ENCODE data around the gene INSC. TPM values are rescaled to one million over a fixed set of nuclear protein-coding genes. Genes with fewer than 3 reads are reported as not detected.

INSC gene
- total RNA-seq, 1 experiment from 2014 or later: 0.17 TPM

DNA sequence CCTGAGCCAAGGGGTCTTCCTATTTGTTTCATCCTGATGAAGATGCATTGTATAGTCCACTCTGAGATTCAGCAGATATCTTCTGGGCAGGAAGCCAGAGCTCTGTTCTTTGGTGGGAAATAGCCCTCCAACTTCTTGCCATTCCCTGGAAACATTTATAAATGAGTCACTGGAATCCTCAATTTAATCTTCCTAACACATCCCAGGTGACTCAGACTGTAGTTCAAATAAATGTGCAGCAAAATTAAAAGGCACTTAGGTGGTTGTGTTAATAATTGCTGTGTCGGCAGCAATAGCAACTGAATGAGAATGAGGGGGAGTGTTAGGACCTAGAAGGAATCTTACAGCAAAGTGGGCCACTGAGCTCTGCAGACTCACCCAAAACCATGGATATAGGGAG lies 108.6 kb downstream of the INSC start (continued):
- TF ChIP-seq, protein P1, sequence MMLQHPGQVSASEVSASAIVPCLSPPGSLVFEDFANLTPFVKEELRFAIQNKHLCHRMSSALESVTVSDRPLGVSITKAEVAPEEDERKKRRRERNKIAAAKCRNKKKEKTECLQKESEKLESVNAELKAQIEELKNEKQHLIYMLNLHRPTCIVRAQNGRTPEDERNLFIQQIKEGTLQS (IDR thresholded peaks at IDR 0.05): no peak
- no peak for TF ChIP-seq POLR2AphosphoS5 (IDR thresholded peaks at IDR 0.05; ENCODE audit: low read depth, low read length)
- no peak for TF ChIP-seq CEBPB (IDR thresholded peaks at IDR 0.05; ENCODE audit: low read depth)
- no peak for TF ChIP-seq FOSL1 (IDR thresholded peaks at IDR 0.05; ENCODE audit: low read depth)
- TF ChIP-seq ELF1 (IDR thresholded peaks at IDR 0.05; ENCODE audit: borderline replicate concordance, low read depth): no peak
- no peak for TF ChIP-seq EGR1 (IDR thresholded peaks at IDR 0.05; ENCODE audit: low read depth)

DNA sequence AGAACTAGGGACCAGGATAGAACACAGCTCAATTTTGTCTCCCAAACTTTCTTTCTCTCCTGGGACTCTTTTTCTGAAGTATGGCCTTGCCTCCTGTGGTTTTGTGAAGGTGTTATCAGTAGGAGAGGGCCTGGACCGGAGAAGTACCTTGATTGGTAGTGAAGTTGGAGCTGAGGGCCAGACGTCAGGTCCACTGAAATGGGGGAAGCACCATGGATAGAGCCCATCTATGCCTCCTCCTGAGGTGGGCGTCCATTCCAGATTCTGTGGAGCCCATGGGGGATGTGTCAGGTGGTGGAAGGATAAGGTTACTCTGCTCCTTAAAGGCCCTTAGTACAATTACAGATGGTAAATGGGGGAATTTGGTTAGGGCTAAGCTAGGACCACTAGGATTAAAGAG lies 109.7 kb downstream of the INSC start:
- no peaks in the 10 kb centered on the region for H4K20me1 ChIP-seq (ENCODE audit: insufficient read depth)
- BruUV-seq (replicated peaks): no TSS peak
- RAD21 ChIA-PET (ENCODE audit: low non-redundant PET in 1 of 2, low total read pairs in 2 of 2, uncharacterized antibody in 2 of 2, unreplicated experiment in 2 of 2): no interaction called here
- H3K79me2 ChIP-seq (ENCODE audit: insufficient read depth, low read length): no peaks in the 10 kb centered on the region
- POLR2A ChIA-PET: no interaction called here
- no peak overlapping the region for H3K4me2 ChIP-seq (ENCODE audit: low read length)
- H3K9me2 ChIP-seq (ENCODE audit: insufficient read depth): no peaks in the 10 kb centered on the region
- H3K9me3 ChIP-seq (ENCODE audit: control insufficient read depth in 1 of 2, insufficient read depth in 1 of 2, low read depth in 1 of 2, low read length in 2 of 2): no peaks in the 10 kb centered on the region
- DNase-seq (ENCODE audit: low read depth, low spot score): no peak
- intact Hi-C loops (cut with micrococcal nuclease): no loop called here
- H2AFZ ChIP-seq (ENCODE audit: low read depth, low read length, poor library complexity, severe bottlenecking): no peak overlapping the region
- H3K4me1 ChIP-seq (ENCODE audit: control insufficient read depth in 1 of 2, insufficient read depth in 2 of 2, low read length in 2 of 2): 0 out of 4 replicates have a peak, but pooled peaks cover 0 to 2% of the 10 kb centered on the region in 2 experiments
- no peak for TF ChIP-seq CBX3 (IDR thresholded peaks at IDR 0.05; ENCODE audit: low read depth)
- no peak for TF ChIP-seq FOSL1 (IDR thresholded peaks at IDR 0.05; ENCODE audit: low read depth)
- TF ChIP-seq ZFX (IDR thresholded peaks at IDR 0.05): no peak
- TF ChIP-seq EGR1 (IDR thresholded peaks at IDR 0.05; ENCODE audit: low read depth): no peak
- TF ChIP-seq ZNF274 (IDR thresholded peaks at IDR 0.05; ENCODE audit: low read depth, low read length): no peak
- no peak for TF ChIP-seq EZH2 (IDR thresholded peaks at IDR 0.05)
- TF ChIP-seq EZH2phosphoT487 (IDR thresholded peaks at IDR 0.05; ENCODE audit: borderline replicate concordance): no peak
- CTCF ChIA-PET: interaction anchor here (1.2 kb wide), 1 partner anchor 317 kb away, joined by 3 read pairs; no protein-coding TSS in a partner anchor
- H3K27me3 ChIP-seq (ENCODE audit: insufficient read depth, low read length): no peaks in the 10 kb centered on the region
- H3K27ac ChIP-seq (ENCODE audit: low read depth, low read length): no peak overlapping the region
- ATAC-seq: no peak
- no peaks in the 10 kb centered on the region for H3K36me3 ChIP-seq (ENCODE audit: control insufficient read depth in 1 of 2, insufficient read depth in 2 of 2, low read length in 2 of 2)
- no peak overlapping the region for H3K4me3 ChIP-seq (replicated peaks in 1 of 2; ENCODE audit: low read depth in 1 of 2, low read length in 2 of 2)
- no peak overlapping the region for H3K9ac ChIP-seq (ENCODE audit: low read length)

Measured in HCT116 (cell line).